ENCODE results near the gene DPYD.

DPYD gene

DNA sequence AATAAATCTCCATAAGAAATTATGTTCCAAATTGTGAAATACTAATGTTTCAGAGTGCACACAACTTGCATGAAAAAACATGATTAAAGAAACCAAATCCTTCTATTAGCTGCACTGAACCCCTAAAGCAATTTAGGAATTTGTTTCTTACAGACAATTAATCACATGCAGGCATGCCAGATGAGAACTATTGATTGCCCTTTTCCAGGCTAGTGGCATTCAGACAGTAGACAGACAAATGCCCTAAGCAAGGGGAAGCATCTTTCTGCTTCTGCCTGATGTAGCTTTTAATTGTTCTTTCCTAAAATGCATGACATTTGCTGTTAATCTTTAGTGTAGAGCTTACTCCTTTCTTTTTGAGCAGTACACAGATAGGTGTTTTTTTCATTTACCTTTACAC lies 229.5 kb downstream of the DPYD start:
- no peaks in the 10 kb centered on the region for H3K36me3 Mint-ChIP-seq (ENCODE audit: low read depth)
- DNase-seq = no peak
- TF ChIP-seq CTCF (IDR thresholded peaks at IDR 0.05) = no peak
- no peak overlapping the region for H3K4me3 Mint-ChIP-seq
- no peaks in the 10 kb centered on the region for H3K27me3 Mint-ChIP-seq (ENCODE audit: low read depth, poor library complexity)
- no peak overlapping the region for H3K27ac Mint-ChIP-seq
- H3K4me1 Mint-ChIP-seq = no peaks in the 10 kb centered on the region
- peaks cover 4% of the 10 kb centered on the region for H3K9me3 Mint-ChIP-seq

DNA sequence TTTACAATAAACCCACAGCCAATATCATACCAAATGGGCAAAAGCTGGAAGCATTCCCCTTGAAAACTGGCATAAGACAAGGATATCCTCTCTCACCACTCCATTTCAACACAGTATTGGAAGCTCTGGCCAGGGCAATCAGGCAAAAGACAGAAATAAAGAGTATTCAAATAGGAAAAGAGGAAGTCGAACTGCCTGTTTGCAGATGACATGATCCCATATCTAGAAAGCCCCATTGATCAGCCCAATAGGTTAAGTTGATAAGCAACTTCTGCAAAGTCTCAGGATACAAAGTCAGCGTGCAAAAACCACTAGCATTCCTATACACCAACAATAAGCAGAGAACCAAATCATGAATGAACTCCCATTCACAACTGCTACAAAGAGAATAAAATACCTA lies 235.5 kb downstream of the DPYD start:
- Mint-ChIP-seq H3K36me3 (ENCODE audit: low read depth) (no peaks in the 10 kb centered on the region), H3K4me3 (no peak overlapping the region), H3K9me3 (peaks cover 11% of the 10 kb centered on the region), H3K27me3 (ENCODE audit: low read depth, poor library complexity) (peaks cover 11% of the 10 kb centered on the region), H3K4me1 (no peaks in the 10 kb centered on the region), H3K27ac (no peak overlapping the region)
- no peak for TF ChIP-seq CTCF (IDR thresholded peaks at IDR 0.05)
- no peak for DNase-seq

- peak overlapping the region; percentile 10 for H3K27ac Mint-ChIP-seq
- H3K27me3 Mint-ChIP-seq (ENCODE audit: low read depth, poor library complexity) = peaks cover 12% of the 10 kb centered on the region
- peaks cover 3% of the 10 kb centered on the region for H3K9me3 Mint-ChIP-seq
- no peak for DNase-seq
- TF ChIP-seq CTCF (IDR thresholded peaks at IDR 0.05) = no peak
- H3K4me3 Mint-ChIP-seq = no peak overlapping the region
- H3K4me1 Mint-ChIP-seq = no peaks in the 10 kb centered on the region
- no peaks in the 10 kb centered on the region for H3K36me3 Mint-ChIP-seq (ENCODE audit: low read depth)
Measured at GRCh38 chr1:97680894-97681293, 239.9 kb downstream of the DPYD start.

GRCh38 chr1:97680470-97680869 lies 240.4 kb downstream of the DPYD start:
- Mint-ChIP-seq H3K4me1 (no peaks in the 10 kb centered on the region), H3K27ac (no peak overlapping the region), H3K36me3 (ENCODE audit: low read depth) (no peaks in the 10 kb centered on the region)

GRCh38 chr1:97677702-97678101 lies 243.1 kb downstream of the DPYD start:
- no peak for DNase-seq
- Mint-ChIP-seq H3K27ac (no peak overlapping the region), H3K27me3 (ENCODE audit: low read depth, poor library complexity) (peaks cover 4% of the 10 kb centered on the region), H3K4me3 (no peak overlapping the region), H3K4me1 (no peaks in the 10 kb centered on the region), H3K36me3 (ENCODE audit: low read depth) (no peaks in the 10 kb centered on the region), H3K9me3 (no peaks in the 10 kb centered on the region)
- no peak for TF ChIP-seq CTCF (IDR thresholded peaks at IDR 0.05)

More at GRCh38 chr1:97680470-97680869, 240.4 kb downstream of the DPYD start:
- DNase-seq = no peak
- Mint-ChIP-seq H3K9me3 (no peaks in the 10 kb centered on the region), H3K4me3 (no peak overlapping the region), H3K27me3 (ENCODE audit: low read depth, poor library complexity) (peaks cover 8% of the 10 kb centered on the region)
- no peak for TF ChIP-seq CTCF (IDR thresholded peaks at IDR 0.05)

GRCh38 chr1:97674517-97674916 lies 246.3 kb downstream of the DPYD start:
- no peaks in the 10 kb centered on the region for H3K36me3 Mint-ChIP-seq (ENCODE audit: low read depth)
- peaks cover 4% of the 10 kb centered on the region for H3K27me3 Mint-ChIP-seq (ENCODE audit: low read depth, poor library complexity)
- H3K9me3 Mint-ChIP-seq = no peaks in the 10 kb centered on the region
- DNase-seq = no peak
- no peak overlapping the region for H3K4me3 Mint-ChIP-seq
- TF ChIP-seq CTCF (IDR thresholded peaks at IDR 0.05) = no peak
- H3K27ac Mint-ChIP-seq = no peak overlapping the region
- H3K4me1 Mint-ChIP-seq = no peaks in the 10 kb centered on the region

All from nephron progenitor cell (in vitro differentiated cells).